ENCODE results near the gene SLX9.

- TF ChIP-seq SP1 (IDR thresholded peaks at IDR 0.05) (no peak), NFRKB (IDR thresholded peaks at IDR 0.05) (no peak), FOXA1 (IDR thresholded peaks at IDR 0.05) (no peak), BHLHE40 (IDR thresholded peaks at IDR 0.05; ENCODE audit: borderline replicate concordance) (no peak), ZNF384 (IDR thresholded peaks at IDR 0.05) (no peak), FOXK2 (IDR thresholded peaks at IDR 0.05) (no peak), ELF4 (IDR thresholded peaks at IDR 0.05) (no peak), LEF1 (IDR thresholded peaks at IDR 0.05; ENCODE audit: borderline replicate concordance) (no peak), FOXM1 (IDR thresholded peaks at IDR 0.05; ENCODE audit: borderline replicate concordance) (no peak), ARNT (IDR thresholded peaks at IDR 0.05) (no peak), TARDBP (IDR thresholded peaks at IDR 0.05) (no peak), SUZ12 (IDR thresholded peaks at IDR 0.05) (no peak)
Observed at GRCh38 chr21:44941567-44941966, 1.7 kb downstream of the SLX9 start.
